MCF 10A (cell line): ENCODE results near the gene WFIKKN1. TPM values are rescaled to one million over a fixed set of nuclear protein-coding genes. Genes with fewer than 3 reads are reported as not detected.

Source experiments
- BruUV-seq: library from RNA; stranded (reverse); fragments of 400-500 nt; replicated peaks from 2 replicates; lab custom pipeline; 2021; lab: Mats Ljungman, UMichigan
- CTCF ChIA-PET: fragments of 300-600 bp; sonication (Branson Sonifier 250); formaldehyde crosslinking; extraction: SDS; loops from one replicate; lab custom pipeline; 2021; ENCODE audit warnings: antibody characterized with exemption, inconsistent platforms; lab: Yijun Ruan, JAX
- POLR2A ChIA-PET: fragments of 300-600, 350-650 bp; sonication (Branson Sonifier 250); formaldehyde crosslinking; extraction: SDS; loops from one replicate; lab custom pipeline; 2020; ENCODE audit warnings: antibody characterized with exemption, inconsistent platforms; lab: Yijun Ruan, JAX
- DNase-seq: peaks from one replicate; pipeline ENCODE4 v3.0.0-alpha.2; 2018; ENCODE audit not compliant: unreplicated experiment
- H3K27ac Mint-ChIP-seq: one replicate; pipeline ENCODE4 v1.8.0; 2022; ENCODE audit warnings: mild to moderate bottlenecking, low read depth, mixed read lengths; ENCODE audit not compliant: unreplicated experiment
- H3K27me3 Mint-ChIP-seq: one replicate; pipeline ENCODE4 v1.8.0; 2022; ENCODE audit warnings: mixed read lengths; ENCODE audit not compliant: insufficient read depth, unreplicated experiment
- H3K36me3 Mint-ChIP-seq: one replicate; pipeline ENCODE4 v1.8.0; 2022; ENCODE audit warnings: mild to moderate bottlenecking, moderate library complexity, mixed read lengths; ENCODE audit not compliant: insufficient read depth, unreplicated experiment
- H3K4me1 Mint-ChIP-seq: one replicate; pipeline ENCODE4 v1.8.0; 2022; ENCODE audit warnings: mixed read lengths; ENCODE audit not compliant: insufficient read depth, unreplicated experiment
- H3K4me3 Mint-ChIP-seq: one replicate; pipeline ENCODE4 v1.8.0; 2022; ENCODE audit warnings: mild to moderate bottlenecking, moderate library complexity, mixed read lengths; ENCODE audit not compliant: unreplicated experiment
- H3K9me3 Mint-ChIP-seq: one replicate; pipeline ENCODE4 v1.8.0; 2022; ENCODE audit warnings: mixed read lengths; ENCODE audit not compliant: unreplicated experiment
- CTCF ChIP-seq: fragments of 200-600 bp; IDR thresholded peaks from one replicate; pipeline ENCODE4 v1.8.0; 2022; ENCODE audit warnings: antibody characterized with exemption, mild to moderate bottlenecking; ENCODE audit not compliant: unreplicated experiment
- intact Hi-C: fragments of 100-400 bp; cut with micrococcal nuclease; formaldehyde crosslinking; loops from 2 replicates; pipeline ENCODE4 v1.14.1; 2022
- total RNA-seq: library from RNA; stranded (reverse); gene quantifications from 2 replicates; pipeline ENCODE4 v1.2.3, GENCODE V29; 2022

WFIKKN1 gene
- total RNA-seq, 1 experiment from 2014 or later, result 0.14 TPM

GRCh38 chr16:661184-661821 lies 30.5 kb downstream of the WFIKKN1 start:
- Mint-ChIP-seq H3K4me3 (no peak overlapping the region), H3K27ac (no peak overlapping the region), H3K27me3 (no peaks in the 10 kb centered on the region), H3K4me1 (no peaks in the 10 kb centered on the region), H3K36me3 (peaks cover 6% of the 10 kb centered on the region), H3K9me3 (no peaks in the 10 kb centered on the region)
- no peak for TF ChIP-seq CTCF
- CTCF ChIA-PET, result interaction anchor here (0.5 to 1.0 kb wide), 6 partner anchors 13 to 564 kb away, joined by 3 to 5 read pairs (median 3); partner anchors contain the start of gene TPSG1
- DNase-seq, result no peak
- POLR2A ChIA-PET, result no interaction called here
- intact Hi-C loops, result no loop called here
- BruUV-seq, result no TSS peak

- intact Hi-C loops, result no loop called here
- no TSS peak for BruUV-seq
- Mint-ChIP-seq H3K9me3 (no peaks in the 10 kb centered on the region), H3K27ac (no peak overlapping the region), H3K4me1 (no peaks in the 10 kb centered on the region), H3K27me3 (no peaks in the 10 kb centered on the region), H3K36me3 (no peaks in the 10 kb centered on the region), H3K4me3 (no peak overlapping the region)
- ChIA-PET POLR2A (interaction anchor here (0.6 to 1.1 kb wide), 2 partner anchors 8 to 137 kb away, joined by 3 to 4 read pairs; no protein-coding TSS in a partner anchor), CTCF (interaction anchor here (0.5 to 1.3 kb wide), 6 partner anchors 9 to 535 kb away, joined by 3 to 5 read pairs (median 3); no protein-coding TSS in a partner anchor)
- no peak for TF ChIP-seq CTCF
- DNase-seq, result no peak
These were observed 31.3 kb downstream of the WFIKKN1 start for GRCh38 chr16:662095-662494.

GRCh38 chr16:662597-662996 lies 31.8 kb downstream of the WFIKKN1 start:
- no TSS peak for BruUV-seq
- no peaks in the 10 kb centered on the region for H3K36me3 Mint-ChIP-seq
- TF ChIP-seq CTCF, result no peak
- H3K9me3 Mint-ChIP-seq, result no peaks in the 10 kb centered on the region
- H3K27ac Mint-ChIP-seq, result no peak overlapping the region
- CTCF ChIA-PET, result interaction anchor here (0.5 to 1.3 kb wide), 3 partner anchors 9 to 79 kb away, joined by 3 to 4 read pairs (median 3); no protein-coding TSS in a partner anchor
- DNase-seq, result no peak
- H3K27me3 Mint-ChIP-seq, result no peaks in the 10 kb centered on the region
- POLR2A ChIA-PET, result interaction anchor here (1.1 kb wide), 1 partner anchor 9 kb away, joined by 4 read pairs; no protein-coding TSS in a partner anchor
- H3K4me1 Mint-ChIP-seq, result no peaks in the 10 kb centered on the region
- intact Hi-C loops, result no loop called here
- H3K4me3 Mint-ChIP-seq, result no peak overlapping the region

- CTCF ChIA-PET, result interaction anchor here (0.9 to 2.3 kb wide), 5 partner anchors 8 to 45 kb away, joined by 3 to 7 read pairs (median 3); partner anchors contain the start of genes WDR24 and WDR90
- DNase-seq, result no peak
- Mint-ChIP-seq H3K27me3 (no peaks in the 10 kb centered on the region), H3K4me1 (no peaks in the 10 kb centered on the region), H3K4me3 (no peak overlapping the region), H3K27ac (no peak overlapping the region), H3K9me3 (no peaks in the 10 kb centered on the region), H3K36me3 (peaks cover 18% of the 10 kb centered on the region)
- BruUV-seq, result no TSS peak
- TF ChIP-seq CTCF, result no peak
- intact Hi-C loops, result no loop called here
- POLR2A ChIA-PET, result interaction anchor here (3.2 kb wide), 1 partner anchor 18 kb away, joined by 17 read pairs; the partner anchor contains the start of gene WDR90
These were observed 35.8 kb downstream of the WFIKKN1 start for GRCh38 chr16:666572-666971.
